Endothelial cell of umbilical vein (primary cell): Measurements from ENCODE around the gene RAB3GAP2. TPM values are rescaled to one million over a fixed set of nuclear protein-coding genes. Genes with fewer than 3 reads are reported as not detected.

Experiments used
- BruUV-seq: library from RNA; stranded (reverse); fragments of 400-500 nt; replicated peaks from 2 replicates; lab custom pipeline; 2021; lab: Mats Ljungman, UMichigan
- CTCF ChIA-PET: fragments of 300-600, 350-600 bp; sonication (Branson Sonifier 250); formaldehyde crosslinking; loops from one replicate; lab custom pipeline; 2021; ENCODE audit warnings: antibody characterized with exemption, inconsistent platforms; lab: Charles Lee
- POLR2A ChIA-PET: fragments of 300-600, 350-600 bp; sonication (Branson Sonifier 250); formaldehyde crosslinking; loops from one replicate; lab custom pipeline; 2021; ENCODE audit warnings: antibody characterized with exemption, inconsistent platforms; lab: Charles Lee
- DNase-seq: peaks from one replicate; pipeline ENCODE4 v3.0.0-alpha.2; 2011; ENCODE audit warnings: low read depth, low spot score
- FAIRE-seq: peaks from 2 replicates; lab custom pipeline; 2011; peaks lifted over from hg19 to GRCh38; lab: Jason Lieb, UNC
- H2AFZ ChIP-seq: 2 replicates; pipeline ENCODE4 v1.6.0; 2012; ENCODE audit warnings: low read depth, low read length, control low read depth, inconsistent platforms
- H3K27ac ChIP-seq: 2 replicates; pipeline ENCODE4 v1.5.1; 2011; ENCODE audit warnings: low read depth, mild to moderate bottlenecking, control low read depth, low read length, moderate library complexity; ENCODE audit not compliant: insufficient read depth
- H3K27me3 ChIP-seq, 2 experiments: 2 replicates each; pipeline versions ENCODE4 v1.6.0 to v1.6.1; 2011; ENCODE audit warnings: low read length in 2 of 2, mixed read lengths in 1 of 2; ENCODE audit not compliant: control insufficient read depth in 2 of 2, insufficient read depth in 2 of 2
- H3K36me3 ChIP-seq, 2 experiments: 2 replicates in 1 of 2; 3 replicates in 1 of 2; pipeline ENCODE4 v1.5.1; 2011; ENCODE audit warnings: low read length in 2 of 2, mild to moderate bottlenecking in 1 of 2, moderate library complexity in 1 of 2; ENCODE audit not compliant: control insufficient read depth in 2 of 2, insufficient read depth in 2 of 2; ENCODE audit errors: extremely low read depth in 1 of 2
- H3K4me1 ChIP-seq: 3 replicates; pipeline ENCODE4 v1.5.1; 2011; ENCODE audit warnings: mild to moderate bottlenecking, low read length; ENCODE audit not compliant: control insufficient read depth, insufficient read depth; ENCODE audit errors: extremely low read depth
- H3K4me2 ChIP-seq: 2 replicates; pipeline ENCODE4 v1.6.1; 2011; ENCODE audit warnings: low read length, control low read depth, mixed read lengths; ENCODE audit not compliant: insufficient read depth
- H3K4me3 ChIP-seq, 3 experiments: fragments of 200-600 bp in 1 of 3; sonication (generic), shearing (Covaris generic) in 1 of 3; replicated peaks in 1 of 3; 2 replicates each; pipeline ENCODE4 v1.5.1; 2011 to 2016; ENCODE audit warnings: control low read depth in 3 of 3, low read length in 3 of 3, mild to moderate bottlenecking in 2 of 3, inconsistent platforms in 1 of 3, low read depth in 1 of 3, moderate library complexity in 1 of 3; ENCODE audit not compliant: insufficient read depth in 1 of 3
- H3K79me2 ChIP-seq: 2 replicates; pipeline ENCODE4 v1.6.0; 2012; ENCODE audit warnings: low read length, inconsistent platforms; ENCODE audit not compliant: control insufficient read depth, insufficient read depth
- H3K9ac ChIP-seq: replicated peaks from 2 replicates; pipeline ENCODE3; 2011; ENCODE audit warnings: low read length, control low read depth; ENCODE audit not compliant: insufficient read depth; ENCODE audit errors: extremely low read depth
- H3K9me1 ChIP-seq: replicated peaks from 3 replicates; pipeline ENCODE4 v1.6.0; 2011; ENCODE audit warnings: mild to moderate bottlenecking, low read length; ENCODE audit not compliant: control insufficient read depth, insufficient read depth; ENCODE audit errors: extremely low read depth
- H3K9me3 ChIP-seq: replicated peaks from 2 replicates; pipeline ENCODE4 v1.5.1; 2012; ENCODE audit warnings: low read length, inconsistent platforms; ENCODE audit not compliant: control insufficient read depth, insufficient read depth
- H4K20me1 ChIP-seq: replicated peaks from 2 replicates; pipeline ENCODE3; 2011; ENCODE audit warnings: mild to moderate bottlenecking, low read length; ENCODE audit not compliant: control insufficient read depth, insufficient read depth; ENCODE audit errors: extremely low read depth
- CTCF ChIP-seq, 2 donors: IDR thresholded peaks; 1 replicate in 1 of 2; 2 replicates in 1 of 2; pipeline ENCODE4 v1.5.1; 2011; ENCODE audit warnings: low read length in 2 of 2, mild to moderate bottlenecking in 2 of 2, moderate library complexity in 2 of 2, control low read depth in 1 of 2, inconsistent platforms in 1 of 2, low read depth in 1 of 2; ENCODE audit not compliant: insufficient read depth in 1 of 2; ENCODE audit errors: extremely low read depth in 1 of 2
- EZH2 ChIP-seq: IDR thresholded peaks from 2 replicates; pipeline ENCODE4 v1.6.1; 2012; ENCODE audit warnings: borderline replicate concordance, low read depth, mild to moderate bottlenecking, moderate library complexity, low read length, inconsistent platforms; ENCODE audit not compliant: severe bottlenecking
- FOS ChIP-seq: IDR thresholded peaks from 2 replicates; pipeline ENCODE4 v1.6.1; 2011; ENCODE audit warnings: mild to moderate bottlenecking, low read length, moderate library complexity, borderline replicate concordance; ENCODE audit not compliant: insufficient read depth
- GATA2 ChIP-seq: IDR thresholded peaks from 2 replicates; pipeline ENCODE4 v1.7.0; 2011; ENCODE audit warnings: low read depth, mild to moderate bottlenecking, moderate library complexity, mixed read lengths, low read length; ENCODE audit not compliant: insufficient read length, insufficient read depth
- JUN ChIP-seq: IDR thresholded peaks from 2 replicates; pipeline ENCODE4 v1.6.1; 2011; ENCODE audit warnings: borderline replicate concordance, low read depth; ENCODE audit not compliant: insufficient read length, insufficient read depth
- MAX ChIP-seq: IDR thresholded peaks from 2 replicates; pipeline ENCODE4 v1.6.1; 2011; ENCODE audit not compliant: insufficient read depth, insufficient read length
- MYC ChIP-seq: IDR thresholded peaks from one replicate; pipeline ENCODE4 v1.6.1; 2011; ENCODE audit warnings: mild to moderate bottlenecking, low read depth, low read length
- POLR2A ChIP-seq: IDR thresholded peaks from 2 replicates; pipeline ENCODE4 v1.6.1; 2012; ENCODE audit warnings: low read depth, mild to moderate bottlenecking, control low read depth, low read length
- POLR2AphosphoS5 ChIP-seq: IDR thresholded peaks from 2 replicates; pipeline ENCODE4 v1.6.1; 2012; ENCODE audit warnings: low read depth, mild to moderate bottlenecking, control low read depth, low read length, moderate library complexity; ENCODE audit not compliant: insufficient read depth
- dilution Hi-C: fragments of 300-500 bp; cut with MboI; formaldehyde crosslinking; loops from one replicate; pipeline ENCODE4 v1.15.0; 2019; ENCODE audit warnings: low sequenced_read_pairs; ENCODE audit not compliant: extremely low pct_ligation_motif_present
- intact Hi-C: fragments of 100-400 bp; cut with micrococcal nuclease; formaldehyde crosslinking; loops from one replicate; pipeline ENCODE4 v1.10.0; 2022
- polyA plus RNA-seq, 4 experiments: library from polyadenylated mRNA; depleted of rRNA in 3 of 4; stranded (reverse) in 3 of 4; unstranded in 1 of 4; fragments of >200 nt; gene quantifications; 2 replicates each; pipeline versions ENCODE4 v1.2.1 to v1.2.3, GENCODE V29; 2011 to 2012; ENCODE audit warnings: missing spikeins in 1 of 4
- total RNA-seq: library from RNA; stranded (reverse); gene quantifications from 2 replicates; pipeline ENCODE4 v1.2.3, GENCODE V29; 2021

The RAB3GAP2 gene
- total and polyA plus RNA-seq, 2 donors (not counting 3 experiments of a cell fraction or from before 2014, with no cell fraction given): 11.1 to 37.4 TPM

- H3K4me1 ChIP-seq: no peaks in the 10 kb centered on the region
- H3K27me3 ChIP-seq: no peaks in the 10 kb centered on the region
- POLR2A ChIA-PET: no interaction called here
- H3K27ac ChIP-seq: no peak overlapping the region
- intact Hi-C loops: loop anchor here (2.0 to 10.0 kb wide), 3 partner anchors 199 to 587 kb away; no protein-coding TSS in a partner anchor
- H3K9me3 ChIP-seq: no peaks in the 10 kb centered on the region
- no peak overlapping the region for H3K4me2 ChIP-seq
- peak; percentile 25 for DNase-seq
- no peak overlapping the region for H3K9ac ChIP-seq
- H4K20me1 ChIP-seq: peaks cover 2% of the 10 kb centered on the region
- no TSS peak for BruUV-seq
- no peak for FAIRE-seq
- peaks cover 7 to 15% of the 10 kb centered on the region in 2 experiments for H3K36me3 ChIP-seq
- dilution Hi-C loops: no loop called here
- no peaks in the 10 kb centered on the region for H3K9me1 ChIP-seq
- CTCF ChIA-PET: interaction anchor here (0.6 to 2.2 kb wide), 44 partner anchors 8 to 613 kb away, joined by 3 to 18 read pairs (median 4); partner anchors contain the start of genes EPRS1 and RAB3GAP2
- TF ChIP-seq MAX (no peak), CTCF (IDR thresholded peaks at IDR 0.05; ENCODE audit: extremely low read depth in 1 of 2, insufficient read depth in 1 of 2, low read depth in 1 of 2, low read length in 2 of 2) (peak; percentile 18 to 31), EZH2 (no peak), POLR2A (no peak), GATA2 (no peak), MYC (no peak), FOS (no peak), JUN (no peak), POLR2AphosphoS5 (no peak)
- no peak overlapping the region for H3K4me3 ChIP-seq
- H3K79me2 ChIP-seq: no peaks in the 10 kb centered on the region
- H2AFZ ChIP-seq: no peak overlapping the region
Measured at GRCh38 chr1:220189750-220190347, 82.4 kb downstream of the RAB3GAP2 start.
